GM21381 (cell line): ENCODE data around the gene METTL21C.

Experiments
- ATAC-seq: cut with Tn5 transposase; IDR thresholded peaks from one replicate; pipeline ENCODE4 v1.9.1; 2021; ENCODE audit warnings: mild to moderate bottlenecking, moderate library complexity; ENCODE audit not compliant: unreplicated experiment

Gene METTL21C

GRCh38 chr13:102694937-102695336 is at the start of gene METTL21C:
METTL21C (minus strand) TSS chr13:102695044; CDS start chr13:102694498, 546 bp downstream.
- no peak for ATAC-seq

- no peak for ATAC-seq
These were observed 47.7 kb upstream of the METTL21C start for GRCh38 chr13:102742506-102742905.

- ATAC-seq, result no peak
These were observed 47.3 kb upstream of the METTL21C start for GRCh38 chr13:102742101-102742500.

- no peak for ATAC-seq
These were observed 34.9 kb upstream of the METTL21C start for GRCh38 chr13:102729560-102730270.

GRCh38 chr13:102726430-102726829 is 31.6 kb upstream of the METTL21C start:
- no peak for ATAC-seq

GRCh38 chr13:102724923-102725322 is 30.1 kb upstream of the METTL21C start:
- ATAC-seq, result no peak

GRCh38 chr13:102721800-102722231 is 27.0 kb upstream of the METTL21C start:
- ATAC-seq, result no peak

GRCh38 chr13:102718746-102719145 is 23.9 kb upstream of the METTL21C start:
- ATAC-seq, result no peak

GRCh38 chr13:102715447-102715846 is 20.6 kb upstream of the METTL21C start:
- ATAC-seq, result no peak

GRCh38 chr13:102710261-102710679 is 15.4 kb upstream of the METTL21C start:
- ATAC-seq, result no peak

- no peak for ATAC-seq
These were observed 14.7 kb upstream of the METTL21C start for GRCh38 chr13:102709536-102709935.

- no peak for ATAC-seq
These were observed 14.1 kb upstream of the METTL21C start for GRCh38 chr13:102708991-102709390.

- ATAC-seq, result no peak
These were observed 13.4 kb upstream of the METTL21C start for GRCh38 chr13:102708211-102708610.

GRCh38 chr13:102707467-102707866 is 12.6 kb upstream of the METTL21C start:
- no peak for ATAC-seq

- no peak for ATAC-seq
These were observed 9.6 kb upstream of the METTL21C start for GRCh38 chr13:102704238-102705058.

GRCh38 chr13:102703726-102704035 is 8.8 kb upstream of the METTL21C start:
- ATAC-seq, result no peak

- no peak for ATAC-seq
These were observed 8.3 kb upstream of the METTL21C start for GRCh38 chr13:102702965-102703725.

GRCh38 chr13:102701331-102701730 is 6.5 kb upstream of the METTL21C start:
- no peak for ATAC-seq

GRCh38 chr13:102700088-102701031 is 5.5 kb upstream of the METTL21C start:
- no peak for ATAC-seq

- ATAC-seq, result no peak
These were observed 4.7 kb upstream of the METTL21C start for GRCh38 chr13:102699504-102699903.

GRCh38 chr13:102698649-102698980 is 3.8 kb upstream of the METTL21C start:
- no peak for ATAC-seq
